Peyer's patch (tissue), 4 donors: ENCODE measurements around the gene MRPL12.

Experiments used
- CTCF ChIP-seq, 6 experiments: fragments of 450-650 bp in 4 of 6; fragments of 200-600 bp in 2 of 6; sonication (generic) in 1 of 6; IDR thresholded peaks; one replicate each; pipeline ENCODE4 v1.5.1; 2017 to 2019; ENCODE audit warnings: antibody characterized with exemption in 6 of 6, mild to moderate bottlenecking in 3 of 6, moderate library complexity in 1 of 6
- POLR2A ChIP-seq, 2 donors: fragments of 450-650 bp; IDR thresholded peaks; one replicate each; pipeline ENCODE4 v1.5.1; 2017; ENCODE audit warnings: antibody characterized with exemption in 2 of 2, mild to moderate bottlenecking in 2 of 2, moderate library complexity in 2 of 2

GRCh38 chr17:81690066-81690465 is 13.1 kb upstream of the MRPL12 start:
- TF ChIP-seq CTCF (IDR thresholded peaks at IDR 0.05) = no peak
- TF ChIP-seq POLR2A (IDR thresholded peaks at IDR 0.05) = no peak
